Nephron (organoid): ENCODE measurements around the gene POLR3K.
"Not testable (repeated sequence)": the region's sequence is repeated elsewhere in the genome, so short reads cannot be mapped to it uniquely, and the experiment has no call there.

Experiments
- H3K27ac Mint-ChIP-seq, 3 experiments: 2 replicates each; pipeline ENCODE4 v1.8.0; 2020; ENCODE audit warnings: mixed read lengths in 3 of 3, mild to moderate bottlenecking in 2 of 3, moderate library complexity in 1 of 3
- H3K27me3 Mint-ChIP-seq: 2 replicates; pipeline ENCODE4 v1.8.0; 2021; ENCODE audit warnings: low read depth, mild to moderate bottlenecking, moderate library complexity, mixed read lengths
- H3K36me3 Mint-ChIP-seq: 2 replicates; pipeline ENCODE4 v1.8.0; 2020; ENCODE audit warnings: low read depth, mixed read lengths
- H3K4me1 Mint-ChIP-seq: 2 replicates; pipeline ENCODE4 v1.8.0; 2020; ENCODE audit warnings: mixed read lengths
- H3K4me3 Mint-ChIP-seq, 3 experiments: 2 replicates each; pipeline ENCODE4 v1.8.0; 2020; ENCODE audit warnings: mild to moderate bottlenecking in 3 of 3, mixed read lengths in 3 of 3, moderate library complexity in 2 of 3
- H3K9me3 Mint-ChIP-seq: 2 replicates; pipeline ENCODE4 v1.8.0; 2020; ENCODE audit warnings: mixed read lengths
- TF ChIP-seq, protein P1 (sequence below), 3 experiments: fragments of 200-600 bp; sonication (generic); IDR thresholded peaks; one replicate each; pipeline ENCODE4 v1.5.0; 2021; ENCODE audit warnings: antibody characterized with exemption in 3 of 3; ENCODE audit not compliant: unreplicated experiment in 3 of 3

The POLR3K gene

GRCh38 chr16:34648-34987 lies 18.8 kb downstream of the POLR3K start:
- Mint-ChIP-seq H3K4me3 (no peak overlapping the region), H3K9me3 (no peaks in the 10 kb centered on the region), H3K4me1 (peaks cover 7% of the 10 kb centered on the region), H3K27me3 (no peaks in the 10 kb centered on the region), H3K27ac (peak overlapping the region in 1 of 3 experiments; percentile 1), H3K36me3 (no peaks in the 10 kb centered on the region)
- TF ChIP-seq, protein P1, sequence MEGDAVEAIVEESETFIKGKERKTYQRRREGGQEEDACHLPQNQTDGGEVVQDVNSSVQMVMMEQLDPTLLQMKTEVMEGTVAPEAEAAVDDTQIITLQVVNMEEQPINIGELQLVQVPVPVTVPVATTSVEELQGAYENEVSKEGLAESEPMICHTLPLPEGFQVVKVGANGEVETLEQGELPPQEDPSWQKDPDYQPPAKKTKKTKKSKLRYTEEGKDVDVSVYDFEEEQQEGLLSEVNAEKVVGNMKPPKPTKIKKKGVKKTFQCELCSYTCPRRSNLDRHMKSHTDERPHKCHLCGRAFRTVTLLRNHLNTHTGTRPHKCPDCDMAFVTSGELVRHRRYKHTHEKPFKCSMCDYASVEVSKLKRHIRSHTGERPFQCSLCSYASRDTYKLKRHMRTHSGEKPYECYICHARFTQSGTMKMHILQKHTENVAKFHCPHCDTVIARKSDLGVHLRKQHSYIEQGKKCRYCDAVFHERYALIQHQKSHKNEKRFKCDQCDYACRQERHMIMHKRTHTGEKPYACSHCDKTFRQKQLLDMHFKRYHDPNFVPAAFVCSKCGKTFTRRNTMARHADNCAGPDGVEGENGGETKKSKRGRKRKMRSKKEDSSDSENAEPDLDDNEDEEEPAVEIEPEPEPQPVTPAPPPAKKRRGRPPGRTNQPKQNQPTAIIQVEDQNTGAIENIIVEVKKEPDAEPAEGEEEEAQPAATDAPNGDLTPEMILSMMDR (IDR thresholded peaks at IDR 0.05; ENCODE audit: unreplicated experiment in 3 of 3) = no peak

DNA sequence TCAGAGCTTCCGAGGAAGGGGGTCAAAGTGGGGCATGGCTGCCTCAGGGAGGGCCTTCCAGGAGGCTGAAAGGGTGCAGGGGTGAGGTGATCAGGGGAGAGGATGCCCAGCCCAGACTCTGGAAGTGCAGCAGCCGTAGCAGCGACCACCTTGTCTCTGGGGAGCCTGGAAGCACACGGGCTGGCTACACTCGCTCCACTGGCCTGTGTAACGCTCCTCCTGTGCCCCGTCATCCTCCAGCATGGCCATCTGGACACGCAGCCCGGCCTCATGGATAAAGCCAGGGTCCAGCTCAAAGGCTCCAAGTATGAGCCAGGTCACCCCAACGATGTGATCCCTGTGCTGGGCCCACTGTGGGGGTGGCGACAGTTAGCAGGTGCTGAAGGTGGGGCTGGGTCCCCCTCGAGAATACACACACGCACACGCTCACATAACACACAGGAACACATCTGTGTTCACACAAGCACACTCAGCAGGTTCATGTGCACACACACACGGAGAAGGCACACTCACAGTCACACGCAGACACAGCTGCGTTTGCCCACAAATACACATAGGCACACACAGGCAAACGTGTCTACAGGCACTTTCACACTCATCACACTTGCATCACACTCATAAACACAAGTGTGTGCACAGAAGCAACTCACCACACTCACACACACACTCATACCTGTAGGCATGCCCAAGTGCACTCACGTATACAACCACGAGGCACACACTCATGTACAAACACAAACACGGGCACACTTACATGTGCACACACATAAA lies 19.3 kb downstream of the POLR3K start:
- no peaks in the 10 kb centered on the region for H3K36me3 Mint-ChIP-seq
- peak overlapping the region in 1 of 3 experiments; percentile 1 for H3K27ac Mint-ChIP-seq
- no peak overlapping the region for H3K4me3 Mint-ChIP-seq
- H3K9me3 Mint-ChIP-seq = no peaks in the 10 kb centered on the region
- peaks cover 7% of the 10 kb centered on the region for H3K4me1 Mint-ChIP-seq
- TF ChIP-seq, protein P1 (IDR thresholded peaks at IDR 0.05; ENCODE audit: unreplicated experiment in 3 of 3) = no peak
- no peaks in the 10 kb centered on the region for H3K27me3 Mint-ChIP-seq

GRCh38 chr16:33154-33876 lies 20.1 kb downstream of the POLR3K start:
- H3K9me3 Mint-ChIP-seq, H3K27me3 Mint-ChIP-seq, H3K36me3 Mint-ChIP-seq, H3K4me3 Mint-ChIP-seq, H3K27ac Mint-ChIP-seq, H3K4me1 Mint-ChIP-seq: not testable (repeated sequence)

DNA sequence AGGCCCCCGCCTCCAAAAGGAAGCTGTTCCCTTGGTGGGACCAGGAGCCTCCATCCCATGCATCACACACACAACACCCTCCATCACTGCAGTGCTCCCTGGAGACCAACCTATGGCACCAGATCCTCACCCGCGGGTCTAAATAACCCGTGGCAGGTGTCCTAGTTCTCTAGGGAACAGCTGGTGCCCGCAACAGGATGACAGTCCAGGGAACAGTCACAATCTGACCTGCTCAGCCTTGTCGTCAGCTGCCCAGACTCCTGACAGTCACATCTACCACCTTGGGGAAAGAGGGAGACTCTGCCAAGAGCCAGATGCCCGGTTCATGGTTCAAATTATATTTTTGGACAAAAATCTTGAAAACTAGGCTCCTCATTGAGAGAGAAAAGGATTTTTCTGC lies 22.8 kb downstream of the POLR3K start:
- H3K4me3 Mint-ChIP-seq, H3K36me3 Mint-ChIP-seq, H3K27me3 Mint-ChIP-seq, H3K27ac Mint-ChIP-seq, H3K4me1 Mint-ChIP-seq, H3K9me3 Mint-ChIP-seq: not testable (repeated sequence)

DNA sequence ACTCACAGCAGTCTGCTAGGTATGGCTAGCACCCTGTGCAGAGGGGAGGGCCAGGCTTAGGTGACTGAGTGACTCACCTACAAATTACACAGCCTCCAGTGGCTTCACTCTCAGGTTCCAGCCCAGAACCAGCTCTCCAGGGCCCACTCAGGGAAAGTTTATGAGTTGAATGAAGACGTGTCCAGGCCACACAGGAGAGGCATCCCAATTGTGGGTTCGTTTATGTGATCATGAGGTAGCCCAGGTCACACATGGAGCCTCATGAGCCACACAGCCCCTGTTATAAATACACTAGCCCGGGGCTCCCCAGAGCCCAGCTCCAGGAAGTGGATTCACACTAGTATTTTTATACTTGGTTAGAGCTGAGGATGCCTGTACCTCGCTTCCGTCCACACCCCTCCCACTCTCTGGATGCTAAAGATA lies 27.5 kb downstream of the POLR3K start:
- H3K36me3 Mint-ChIP-seq, H3K9me3 Mint-ChIP-seq, H3K27ac Mint-ChIP-seq, H3K4me1 Mint-ChIP-seq, H3K4me3 Mint-ChIP-seq, H3K27me3 Mint-ChIP-seq: not testable (repeated sequence)

DNA sequence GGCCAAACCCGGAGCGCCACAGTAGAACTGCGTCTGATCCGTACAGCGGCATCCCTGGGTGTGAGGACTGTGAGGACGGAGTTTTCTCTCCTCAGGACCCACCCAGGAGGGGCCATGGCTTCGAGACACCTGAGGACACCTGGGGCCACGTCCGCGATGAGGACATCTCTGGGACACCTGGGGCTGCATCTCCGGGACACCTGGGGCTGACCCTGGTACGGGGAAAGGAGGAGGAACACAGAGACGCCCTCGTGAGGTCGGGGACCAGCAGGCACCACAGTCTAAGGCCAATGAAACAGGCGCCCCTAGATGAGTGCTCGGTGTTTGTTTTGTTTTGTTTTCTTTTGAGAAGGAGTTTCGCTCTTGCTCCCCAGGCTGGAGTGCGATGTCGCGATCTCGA lies 29.3 kb downstream of the POLR3K start:
- not testable (repeated sequence) for H3K4me3 Mint-ChIP-seq, H3K9me3 Mint-ChIP-seq, H3K27ac Mint-ChIP-seq, H3K4me1 Mint-ChIP-seq, H3K27me3 Mint-ChIP-seq, H3K36me3 Mint-ChIP-seq

DNA sequence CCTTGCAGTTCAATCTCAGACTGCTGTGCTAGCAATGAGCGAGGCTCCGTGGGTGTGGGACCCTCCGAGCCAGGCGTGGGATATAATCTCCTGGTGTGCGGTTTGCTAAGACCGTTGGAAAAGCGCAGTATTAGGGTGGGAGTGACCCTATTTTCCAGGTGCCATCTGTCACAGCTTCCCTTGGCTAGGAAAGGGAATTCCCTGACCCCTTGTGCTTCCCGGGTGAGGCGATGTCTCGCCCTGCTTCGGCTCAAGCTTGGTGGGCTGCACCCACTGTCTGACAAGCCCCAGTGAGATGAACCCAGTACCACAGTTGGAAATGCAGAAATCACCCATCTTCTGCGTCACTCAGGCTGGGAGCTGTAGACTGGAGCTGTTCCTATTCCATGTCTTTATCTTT lies 32.5 kb downstream of the POLR3K start:
- H3K27me3 Mint-ChIP-seq, H3K4me3 Mint-ChIP-seq, H3K9me3 Mint-ChIP-seq, H3K27ac Mint-ChIP-seq, H3K4me1 Mint-ChIP-seq, H3K36me3 Mint-ChIP-seq: not testable (repeated sequence)

GRCh38 chr16:17062-17765 lies 36.2 kb downstream of the POLR3K start:
- not testable (repeated sequence) for H3K36me3 Mint-ChIP-seq, H3K4me1 Mint-ChIP-seq, H3K9me3 Mint-ChIP-seq, H3K27me3 Mint-ChIP-seq, H3K4me3 Mint-ChIP-seq, H3K27ac Mint-ChIP-seq

DNA sequence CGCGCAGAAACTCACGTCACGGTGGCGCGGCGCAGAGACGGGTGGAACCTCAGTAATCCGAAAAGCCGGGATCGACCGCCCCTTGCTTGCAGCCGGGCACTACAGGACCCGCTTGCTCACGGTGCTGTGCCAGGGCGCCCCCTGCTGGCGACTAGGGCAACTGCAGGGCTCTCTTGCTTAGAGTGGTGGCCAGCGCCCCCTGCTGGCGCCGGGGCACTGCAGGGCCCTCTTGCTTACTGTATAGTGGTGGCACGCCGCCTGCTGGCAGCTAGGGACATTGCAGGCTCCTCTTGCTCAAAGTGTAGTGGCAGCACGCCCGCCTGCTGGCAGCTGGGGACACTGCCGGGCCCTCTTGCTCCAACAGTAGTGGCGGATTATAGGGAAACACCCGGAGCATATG lies 42.6 kb downstream of the POLR3K start:
- not testable (repeated sequence) for H3K4me1 Mint-ChIP-seq, H3K36me3 Mint-ChIP-seq, H3K27me3 Mint-ChIP-seq, H3K27ac Mint-ChIP-seq, H3K9me3 Mint-ChIP-seq
- H3K4me3 Mint-ChIP-seq = peak overlapping the region; percentile 61 to 74 (median 70)
- TF ChIP-seq, protein P1 (IDR thresholded peaks at IDR 0.05; ENCODE audit: unreplicated experiment in 3 of 3) = peak; percentile 19 to 25 (median 21)
